IPS-18a (cell line): ENCODE results near the gene ATP6V0A1.

ENCODE experiments used
- H3K27ac ChIP-seq: one replicate; pipeline ENCODE4 v1.5.1; 2013; ENCODE audit warnings: low read length
- H3K27me3 ChIP-seq: one replicate; pipeline ENCODE4 v1.6.1; 2013; ENCODE audit warnings: mild to moderate bottlenecking, low read length; ENCODE audit not compliant: control insufficient read depth, insufficient read depth
- H3K36me3 ChIP-seq: one replicate; pipeline ENCODE4 v1.6.1; 2013; ENCODE audit warnings: low read depth, low read length; ENCODE audit not compliant: control insufficient read depth
- H3K4me1 ChIP-seq: one replicate; pipeline ENCODE4 v1.6.1; 2013; ENCODE audit warnings: low read depth, low read length; ENCODE audit not compliant: control insufficient read depth
- H3K4me3 ChIP-seq: one replicate; pipeline ENCODE4 v1.5.1; 2013; ENCODE audit warnings: low read length
- H3K9ac ChIP-seq: one replicate; pipeline ENCODE4 v1.6.1; 2013; ENCODE audit warnings: mild to moderate bottlenecking, low read length, moderate library complexity
- H3K9me3 ChIP-seq: one replicate; pipeline ENCODE4 v1.6.1; 2013; ENCODE audit warnings: low read depth, low read length; ENCODE audit not compliant: control insufficient read depth

Gene ATP6V0A1

DNA sequence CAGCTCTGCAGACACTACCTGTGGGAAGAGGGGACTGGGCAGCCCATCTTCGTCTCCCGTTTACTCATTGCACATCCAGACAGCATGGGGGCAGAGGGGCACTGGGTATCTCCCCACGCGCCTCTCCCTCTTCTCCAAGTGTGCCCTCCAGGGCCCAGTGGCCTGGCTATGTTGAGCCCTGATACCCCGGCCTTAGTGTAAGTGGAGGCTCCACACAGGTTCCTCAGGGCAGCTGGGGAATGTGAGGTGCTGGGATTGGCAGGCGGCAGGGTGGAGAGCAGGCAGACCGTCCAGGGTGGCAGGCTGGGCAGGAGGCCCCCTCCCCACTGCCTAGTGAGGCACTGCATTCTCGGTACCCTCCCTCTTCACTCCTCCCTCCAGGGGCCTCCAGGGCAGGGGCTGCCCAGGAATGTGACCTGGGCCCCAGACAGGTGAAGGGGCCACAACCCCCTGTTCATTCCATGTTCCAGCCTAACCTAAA lies 64.2 kb downstream of the ATP6V0A1 start:
- no peak overlapping the region for H3K27ac ChIP-seq
- peaks cover 5% of the 10 kb centered on the region for H3K36me3 ChIP-seq
- no peak overlapping the region for H3K9ac ChIP-seq
- H3K9me3 ChIP-seq, result no peaks in the 10 kb centered on the region
- no peak overlapping the region for H3K4me3 ChIP-seq
- no peaks in the 10 kb centered on the region for H3K27me3 ChIP-seq
- H3K4me1 ChIP-seq, result peaks cover 18% of the 10 kb centered on the region

DNA sequence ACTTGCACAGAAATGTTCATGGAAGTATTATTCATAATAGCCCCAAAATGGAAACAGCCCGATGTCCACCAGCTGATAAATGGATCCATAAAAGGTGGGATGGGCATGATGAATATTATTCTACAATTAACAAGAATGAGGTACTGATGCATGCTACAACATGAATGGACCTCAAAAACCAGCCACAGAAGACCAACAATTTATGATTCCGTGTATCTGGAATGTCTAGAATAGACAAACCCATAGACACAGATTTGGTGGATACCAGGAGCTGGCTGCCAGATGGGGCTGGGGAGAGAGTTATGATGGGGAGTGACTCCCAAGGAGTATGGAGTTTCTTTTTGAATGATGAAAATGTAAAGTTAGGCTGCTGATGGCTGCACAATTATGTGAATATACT lies 66.5 kb downstream of the ATP6V0A1 start:
- no peak overlapping the region for H3K9ac ChIP-seq
- peaks cover 5% of the 10 kb centered on the region for H3K36me3 ChIP-seq
- no peaks in the 10 kb centered on the region for H3K9me3 ChIP-seq
- no peak overlapping the region for H3K27ac ChIP-seq
- H3K4me1 ChIP-seq, result peaks cover 4% of the 10 kb centered on the region
- H3K4me3 ChIP-seq, result no peak overlapping the region
- H3K27me3 ChIP-seq, result no peaks in the 10 kb centered on the region

DNA sequence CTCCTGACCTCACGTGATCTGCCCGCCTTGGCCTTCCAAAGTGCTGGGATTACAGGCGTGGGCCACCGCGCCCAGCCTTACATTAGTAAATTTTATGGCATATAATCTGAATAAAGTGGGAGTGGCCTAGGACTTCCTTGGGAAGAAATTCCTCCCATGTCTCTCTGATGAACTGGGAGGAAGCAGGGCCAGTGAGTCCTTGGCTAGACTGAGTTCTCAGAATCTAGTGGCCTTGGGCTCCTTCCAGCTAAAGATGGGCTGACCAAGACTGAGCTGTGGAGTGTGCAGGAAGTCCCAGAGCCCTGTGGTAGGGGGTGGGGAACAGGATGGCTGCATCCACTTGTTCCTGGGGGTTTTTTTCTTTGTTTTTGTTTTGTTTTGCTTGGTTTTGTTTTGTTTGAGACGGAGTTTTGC lies 67.4 kb downstream of the ATP6V0A1 start:
- peaks cover under 1% of the 10 kb centered on the region for H3K27me3 ChIP-seq
- no peak overlapping the region for H3K27ac ChIP-seq
- H3K9ac ChIP-seq, result no peak overlapping the region
- no peaks in the 10 kb centered on the region for H3K9me3 ChIP-seq
- no peak overlapping the region for H3K4me3 ChIP-seq
- H3K36me3 ChIP-seq, result peaks cover 4% of the 10 kb centered on the region
- H3K4me1 ChIP-seq, result no peaks in the 10 kb centered on the region

DNA sequence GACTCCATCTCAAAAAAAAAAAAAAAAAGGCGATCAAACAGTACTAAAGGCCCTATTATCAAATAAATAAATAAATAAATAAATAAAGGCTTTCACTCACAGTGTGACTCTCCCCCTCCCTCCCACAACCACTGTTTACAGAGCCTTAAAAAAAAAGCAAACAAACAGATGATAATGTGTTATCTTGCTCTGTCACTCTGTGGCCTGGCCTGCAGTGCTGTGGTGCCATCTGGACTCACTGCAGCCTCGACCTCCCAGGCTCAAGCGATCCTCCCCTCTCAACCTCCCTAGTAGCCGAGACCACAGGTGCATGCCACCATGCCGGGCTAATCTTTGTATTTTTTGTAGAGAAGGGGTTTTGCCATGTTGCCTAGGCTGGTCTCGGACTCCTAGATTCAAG lies 69.3 kb downstream of the ATP6V0A1 start:
- H3K27me3 ChIP-seq, result peaks cover 9% of the 10 kb centered on the region
- H3K4me1 ChIP-seq, result no peaks in the 10 kb centered on the region
- no peak overlapping the region for H3K9ac ChIP-seq
- no peak overlapping the region for H3K4me3 ChIP-seq
- no peak overlapping the region for H3K27ac ChIP-seq
- no peaks in the 10 kb centered on the region for H3K36me3 ChIP-seq
- no peaks in the 10 kb centered on the region for H3K9me3 ChIP-seq

DNA sequence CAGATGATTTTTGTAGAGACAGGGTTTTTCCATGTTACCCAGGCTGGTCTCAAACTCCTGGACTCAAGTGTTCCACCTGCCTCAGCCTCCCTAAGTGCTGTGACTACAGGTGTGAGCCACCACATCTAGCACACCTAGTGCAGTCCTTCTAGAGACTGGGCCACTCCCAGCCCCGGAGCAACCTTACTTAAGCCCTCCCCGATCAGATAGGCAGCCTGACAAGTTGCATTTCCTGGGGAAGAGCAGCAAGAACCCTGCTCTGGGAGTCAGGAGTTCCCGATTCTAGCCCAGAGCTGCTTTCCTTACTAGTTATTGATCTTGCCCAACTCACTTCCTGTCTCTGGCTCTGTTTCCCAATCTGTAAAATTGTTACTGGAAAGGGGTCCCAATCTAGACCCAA lies 70.4 kb downstream of the ATP6V0A1 start:
- Histone ChIP-seq H3K27me3 (peaks cover 17% of the 10 kb centered on the region), H3K4me1 (no peaks in the 10 kb centered on the region), H3K4me3 (no peak overlapping the region), H3K9me3 (no peaks in the 10 kb centered on the region), H3K36me3 (no peaks in the 10 kb centered on the region), H3K9ac (no peak overlapping the region), H3K27ac (no peak overlapping the region)

DNA sequence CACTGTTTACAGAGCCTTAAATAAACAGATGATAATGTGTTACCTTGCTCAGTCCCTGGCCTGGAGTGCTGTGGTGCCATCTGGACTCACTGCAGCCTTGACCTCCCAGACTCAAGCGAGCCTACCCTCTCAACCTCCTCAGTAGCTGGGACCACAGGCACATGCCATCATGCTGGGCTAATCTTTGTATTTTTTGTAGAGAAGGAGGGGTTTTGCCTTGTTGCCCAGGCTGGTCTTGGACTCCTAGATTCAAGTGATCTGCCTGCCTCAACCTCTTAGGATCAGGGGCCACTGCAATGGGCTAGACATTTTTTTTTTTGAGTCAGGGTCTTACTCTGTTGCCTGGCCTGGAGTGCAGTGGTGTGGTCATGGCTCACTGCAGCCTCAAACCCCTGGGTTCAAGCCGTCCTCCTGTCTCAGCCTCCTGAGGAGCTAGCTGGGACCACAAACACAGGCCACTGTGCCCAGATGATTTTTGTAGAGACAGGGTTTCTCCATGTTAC lies 72.3 kb downstream of the ATP6V0A1 start:
- H3K9me3 ChIP-seq, result no peaks in the 10 kb centered on the region
- H3K27ac ChIP-seq, result no peak overlapping the region
- no peaks in the 10 kb centered on the region for H3K36me3 ChIP-seq
- H3K9ac ChIP-seq, result no peak overlapping the region
- H3K4me3 ChIP-seq, result no peak overlapping the region
- H3K4me1 ChIP-seq, result peaks cover 8% of the 10 kb centered on the region
- H3K27me3 ChIP-seq, result peaks cover 17% of the 10 kb centered on the region

DNA sequence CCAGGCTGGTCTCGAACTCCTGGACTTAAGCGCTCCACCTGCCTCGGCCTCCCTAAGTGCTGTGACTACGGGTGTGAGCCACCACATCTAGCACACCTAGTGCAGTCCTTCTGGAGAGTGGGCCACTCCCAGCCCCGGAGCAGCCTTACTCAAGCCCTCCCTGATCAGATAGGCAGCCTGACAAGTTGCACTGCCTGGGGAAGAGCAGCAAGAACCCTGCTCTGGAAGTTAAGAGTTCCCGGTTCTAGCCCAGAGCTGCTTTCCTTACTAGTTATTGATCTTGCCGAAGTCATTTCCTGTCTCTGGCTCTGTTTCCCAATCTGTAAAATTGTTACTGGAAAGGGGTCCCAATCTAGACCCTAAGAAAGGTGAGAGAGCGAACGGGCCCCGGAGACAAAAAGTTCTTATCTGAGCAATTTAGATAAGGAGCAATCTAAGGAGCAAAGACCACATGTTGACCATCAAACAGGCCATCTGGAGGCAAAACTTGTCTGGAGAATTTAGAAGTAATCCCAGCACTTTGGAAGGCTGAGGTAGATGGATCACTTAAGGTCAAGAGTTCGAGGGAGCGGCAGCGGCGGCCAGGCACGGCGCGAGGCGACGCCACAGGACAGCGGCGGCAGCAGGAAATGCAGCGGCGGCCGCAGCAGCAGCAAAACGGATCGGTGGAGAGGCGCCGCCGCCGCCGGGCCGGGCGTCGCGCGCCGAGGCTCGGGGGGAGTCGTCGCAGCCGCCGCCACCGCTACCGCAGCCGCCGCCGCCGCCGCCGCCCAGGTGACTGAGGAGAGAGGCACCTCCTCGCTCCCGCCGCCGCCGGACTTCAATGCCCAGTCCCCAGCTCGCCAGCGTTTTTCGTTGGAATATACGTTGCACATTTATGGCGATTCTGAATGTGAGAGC lies 73.0 kb downstream of the ATP6V0A1 start:
- Histone ChIP-seq H3K4me1 (peaks cover 9% of the 10 kb centered on the region), H3K9me3 (no peaks in the 10 kb centered on the region), H3K9ac (no peak overlapping the region), H3K27me3 (peaks cover 17% of the 10 kb centered on the region), H3K36me3 (no peaks in the 10 kb centered on the region), H3K4me3 (peak overlapping the region; percentile 21), H3K27ac (no peak overlapping the region)

DNA sequence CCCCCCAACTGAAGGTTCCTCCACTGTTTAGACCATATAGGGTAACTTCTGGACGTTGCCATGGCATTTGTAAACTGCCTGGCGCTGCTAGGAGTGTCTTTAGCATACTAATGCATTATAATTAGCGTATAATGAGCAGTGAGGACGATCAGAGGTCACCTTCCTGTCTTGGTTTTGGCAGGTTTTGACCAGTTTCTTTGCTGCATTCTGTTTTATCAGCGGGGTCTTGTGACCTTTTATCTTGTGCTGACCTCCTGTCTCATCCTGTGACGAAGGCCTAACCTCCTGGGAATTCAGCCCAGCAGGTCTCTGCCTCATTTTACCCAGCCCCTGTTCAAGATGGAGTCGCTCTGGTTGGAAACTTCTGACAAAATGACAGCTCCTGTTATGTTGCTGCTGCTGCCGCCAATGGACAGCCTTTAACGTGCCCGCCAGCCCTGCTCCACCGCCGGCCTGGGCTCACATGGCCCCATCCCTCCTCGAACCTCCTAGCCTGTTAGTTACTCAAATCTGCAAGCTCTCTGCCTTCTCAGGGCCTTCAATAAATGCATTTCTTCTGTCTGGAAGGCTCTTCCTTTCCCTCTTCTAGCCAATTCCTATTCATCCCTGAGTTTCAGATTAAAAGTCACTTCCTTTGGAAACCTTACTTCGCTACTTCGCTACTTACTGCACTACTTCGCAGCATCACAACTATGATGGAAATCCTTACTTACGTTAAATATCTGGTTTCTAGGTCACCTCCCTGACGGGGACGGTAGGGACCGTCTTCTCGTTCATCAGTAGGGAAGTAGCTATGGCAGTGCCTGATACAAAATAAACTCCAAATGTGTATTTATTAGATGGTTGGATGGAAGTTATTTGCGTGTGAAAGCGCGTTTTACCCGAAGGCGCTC lies 76.7 kb downstream of the ATP6V0A1 start:
- Histone ChIP-seq H3K9ac (peak overlapping the region; percentile 5), H3K4me3 (peak overlapping the region; percentile 59), H3K9me3 (no peaks in the 10 kb centered on the region), H3K4me1 (peaks cover 16% of the 10 kb centered on the region), H3K27me3 (peaks cover 17% of the 10 kb centered on the region), H3K27ac (peak overlapping the region; percentile 15), H3K36me3 (peaks cover 6% of the 10 kb centered on the region)

DNA sequence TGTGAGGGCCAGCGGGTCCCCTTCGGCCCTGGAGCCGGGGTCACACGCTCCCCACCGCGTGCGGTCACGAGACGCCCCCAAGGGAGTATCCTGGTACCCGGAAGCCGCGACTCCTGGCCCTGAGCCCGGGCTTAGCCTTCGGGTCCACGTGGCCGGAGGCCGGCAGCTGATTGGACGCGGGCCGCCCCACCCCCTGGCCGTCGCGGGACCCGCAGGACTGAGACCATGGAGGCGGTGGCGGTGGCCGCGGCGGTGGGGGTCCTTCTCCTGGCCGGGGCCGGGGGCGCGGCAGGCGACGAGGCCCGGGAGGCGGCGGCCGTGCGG lies 77.3 kb downstream of the ATP6V0A1 start, which contains the start of gene NAGLU:
NAGLU (plus strand) TSS at position 194 of the 324 bp plus-strand sequence; CDS start at position 226, 32 bp downstream.
- peaks cover 16% of the 10 kb centered on the region for H3K27me3 ChIP-seq

DNA sequence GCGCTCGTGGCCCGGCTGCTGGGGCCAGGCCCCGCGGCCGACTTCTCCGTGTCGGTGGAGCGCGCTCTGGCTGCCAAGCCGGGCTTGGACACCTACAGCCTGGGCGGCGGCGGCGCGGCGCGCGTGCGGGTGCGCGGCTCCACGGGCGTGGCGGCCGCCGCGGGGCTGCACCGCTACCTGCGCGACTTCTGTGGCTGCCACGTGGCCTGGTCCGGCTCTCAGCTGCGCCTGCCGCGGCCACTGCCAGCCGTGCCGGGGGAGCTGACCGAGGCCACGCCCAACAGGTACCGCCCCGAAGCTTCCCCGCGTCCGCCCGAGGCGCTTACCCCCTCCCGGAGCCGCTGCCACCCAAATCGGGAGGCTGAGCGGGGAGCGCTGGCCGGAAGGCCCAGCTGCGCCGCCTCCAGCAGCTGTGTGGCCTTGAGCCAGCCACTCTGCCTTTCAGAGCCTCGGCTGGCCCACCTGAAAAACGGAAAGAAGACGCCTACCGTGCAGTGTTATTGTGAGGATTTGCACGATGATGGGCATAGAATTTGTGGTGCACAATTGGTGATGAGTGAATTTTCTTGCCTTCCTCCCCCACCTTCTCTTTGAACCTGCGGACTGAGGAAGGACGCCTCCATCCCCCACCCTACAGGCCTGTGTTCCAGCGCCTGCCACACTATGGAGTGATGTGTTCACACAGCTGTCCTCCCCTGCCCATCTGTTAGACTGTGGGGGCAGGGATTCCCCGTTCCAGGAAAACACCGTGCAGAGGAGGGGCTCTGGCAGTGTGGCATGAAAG lies 77.9 kb downstream of the ATP6V0A1 start:
- H3K9ac ChIP-seq, result peak overlapping the region; percentile 63
- H3K27me3 ChIP-seq, result peaks cover 11% of the 10 kb centered on the region
- peak overlapping the region; percentile 53 for H3K27ac ChIP-seq
- H3K36me3 ChIP-seq, result peaks cover 6% of the 10 kb centered on the region
- H3K4me3 ChIP-seq, result peak overlapping the region; percentile 85
- no peaks in the 10 kb centered on the region for H3K9me3 ChIP-seq
- peaks cover 16% of the 10 kb centered on the region for H3K4me1 ChIP-seq

More for the DNA sequence above, 77.3 kb downstream of the ATP6V0A1 start, which contains the start of gene NAGLU:
- H3K9ac ChIP-seq, result peak within 1 kb of the TSS; percentile 63
- H3K27ac ChIP-seq, result peak within 1 kb of the TSS; percentile 53
- H3K4me1 ChIP-seq, result peaks cover 16% of the 10 kb centered on the region
- H3K36me3 ChIP-seq, result peaks cover 6% of the 10 kb centered on the region
- H3K9me3 ChIP-seq, result no peaks in the 10 kb centered on the region
- H3K4me3 ChIP-seq, result peak within 1 kb of the TSS; percentile 85
